Fibroblast of skin of back (primary cell): ENCODE data around the gene CFAP97D1.

Source experiments
- DNase-seq: peaks from one replicate; pipeline ENCODE4 v3.0.0-alpha.2; 2013

The CFAP97D1 gene

DNA sequence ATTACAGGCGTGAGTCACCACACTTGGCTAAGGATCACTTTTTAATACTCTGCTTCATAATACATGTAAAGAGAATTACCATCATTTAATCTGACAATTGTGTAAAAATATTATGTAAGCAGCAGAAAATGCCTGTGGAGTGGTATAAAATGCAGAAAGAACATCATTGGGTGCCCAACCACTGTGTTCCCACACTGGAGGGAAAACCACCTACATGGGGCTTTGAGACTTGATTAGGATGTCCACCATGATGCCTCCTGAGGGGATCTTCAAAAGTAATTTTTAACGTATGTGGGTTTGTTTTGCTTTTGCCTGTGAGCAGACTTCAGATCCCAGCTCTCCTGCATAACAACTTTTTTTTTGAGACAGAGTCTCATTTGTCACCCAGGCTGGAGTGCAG, 18.8 kb downstream of the CFAP97D1 start:
- DNase-seq = no peak

DNA sequence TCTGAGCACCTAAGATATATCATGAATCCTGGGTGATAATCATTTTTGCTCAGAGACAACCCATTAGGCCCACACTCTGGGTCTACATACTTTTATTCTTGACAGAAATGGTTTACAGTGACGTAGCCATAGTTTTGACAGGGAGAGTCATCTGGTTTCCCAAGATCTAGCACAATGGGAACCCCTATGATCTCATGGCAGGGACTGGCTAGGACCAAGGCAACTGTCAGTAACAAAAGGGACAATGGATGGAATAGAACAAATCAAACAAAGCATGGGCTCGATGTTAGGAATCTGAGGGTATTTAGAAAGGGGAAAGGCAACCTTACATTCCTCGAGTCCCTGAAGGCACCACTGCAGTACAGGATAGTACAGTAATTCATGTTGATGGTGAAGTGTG, 20.5 kb downstream of the CFAP97D1 start:
- no peak for DNase-seq

DNA sequence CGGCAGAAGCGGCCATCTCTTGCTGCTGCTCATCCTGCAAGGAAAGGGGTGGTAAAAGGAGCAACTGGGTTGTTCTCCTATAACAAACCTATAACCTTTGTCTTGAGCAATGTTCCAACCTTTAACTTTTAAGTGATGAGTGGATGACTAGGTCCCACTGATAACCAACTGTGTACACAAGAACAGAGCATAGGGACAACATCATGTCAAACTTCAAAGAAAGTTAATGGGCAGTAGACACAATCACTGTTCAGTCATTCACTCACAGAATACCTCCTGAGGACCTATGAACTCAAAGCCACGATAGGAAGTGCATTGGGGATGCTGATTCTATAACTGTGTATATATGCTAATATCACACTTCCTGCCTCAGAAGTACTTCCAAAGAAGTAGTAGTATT, 21.6 kb downstream of the CFAP97D1 start:
- no peak for DNase-seq

DNA sequence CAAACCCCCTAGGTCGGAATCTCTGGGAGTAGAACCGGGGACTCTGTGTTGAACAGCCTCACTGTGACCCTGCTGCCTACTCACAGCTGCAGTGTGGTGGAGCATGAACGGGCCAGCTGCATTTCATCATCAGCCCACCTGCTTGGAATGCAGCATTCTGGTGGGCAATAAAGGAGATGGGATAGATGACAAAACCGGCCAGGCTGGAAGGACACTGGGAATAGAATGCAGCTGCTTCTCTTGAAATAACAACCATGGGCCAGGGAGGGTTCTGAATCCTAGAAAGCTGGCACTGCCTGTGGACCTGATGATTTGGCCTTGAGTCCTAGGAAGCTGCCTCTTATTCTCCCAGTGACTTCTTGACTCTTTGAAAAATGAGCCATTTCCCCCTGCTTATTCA, 23.5 kb downstream of the CFAP97D1 start:
- DNase-seq = peak; percentile 14

DNA sequence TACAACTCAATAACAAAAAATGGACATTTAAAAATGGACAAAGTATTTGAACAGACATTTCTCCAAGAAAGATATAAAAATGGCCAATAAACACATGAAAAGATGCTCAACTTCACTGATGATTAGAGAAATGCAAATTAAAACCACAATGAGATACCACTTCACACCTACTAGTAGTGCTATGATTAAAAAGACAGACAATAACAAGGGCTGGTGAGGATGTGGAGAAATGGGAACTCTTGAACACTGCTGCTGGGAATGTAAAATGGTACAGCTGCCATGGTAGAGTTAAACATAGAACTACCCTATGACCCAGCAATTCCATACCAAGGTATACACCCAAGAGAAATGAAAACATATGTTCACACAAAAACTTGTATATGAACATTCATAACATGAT, 24.9 kb downstream of the CFAP97D1 start:
- no peak for DNase-seq

DNA sequence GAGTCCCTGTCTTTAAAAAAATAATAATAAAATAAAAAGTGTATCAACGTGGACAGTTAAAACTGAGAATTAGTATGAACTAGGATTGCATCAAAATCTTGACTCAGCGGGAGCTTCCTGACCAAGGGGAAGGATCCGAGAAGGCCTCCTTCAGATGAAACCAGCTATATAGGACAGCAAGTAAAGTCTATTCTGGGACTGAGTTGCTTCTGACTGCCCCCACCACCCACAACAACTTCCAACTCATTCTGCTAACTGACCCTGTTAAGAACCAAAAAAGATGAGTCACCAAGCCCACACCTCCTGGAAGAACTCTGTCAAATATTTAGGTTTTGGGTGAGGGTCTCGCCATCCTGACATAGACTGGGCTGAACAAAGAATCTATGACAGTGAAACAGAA, 27.8 kb downstream of the CFAP97D1 start:
- no peak for DNase-seq

DNA sequence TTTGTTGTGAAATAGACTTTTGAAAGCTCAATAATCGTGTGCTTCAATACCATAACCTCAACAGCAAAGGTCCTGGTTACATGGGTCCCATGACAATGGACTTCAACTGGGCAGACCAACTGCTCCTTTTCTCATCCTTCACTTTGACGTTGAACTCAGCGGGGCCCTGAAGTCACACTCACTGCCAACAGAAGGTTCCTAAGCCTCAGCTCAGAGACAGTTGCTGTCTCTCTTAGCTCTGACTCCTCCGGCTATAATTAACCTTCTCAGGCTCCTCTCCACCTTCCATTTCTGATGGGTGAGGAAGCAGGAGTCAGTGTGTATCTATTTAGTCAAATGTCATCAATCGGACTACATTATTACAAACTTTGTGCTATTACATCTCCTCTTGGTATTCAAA, 28.9 kb downstream of the CFAP97D1 start:
- DNase-seq = no peak

DNA sequence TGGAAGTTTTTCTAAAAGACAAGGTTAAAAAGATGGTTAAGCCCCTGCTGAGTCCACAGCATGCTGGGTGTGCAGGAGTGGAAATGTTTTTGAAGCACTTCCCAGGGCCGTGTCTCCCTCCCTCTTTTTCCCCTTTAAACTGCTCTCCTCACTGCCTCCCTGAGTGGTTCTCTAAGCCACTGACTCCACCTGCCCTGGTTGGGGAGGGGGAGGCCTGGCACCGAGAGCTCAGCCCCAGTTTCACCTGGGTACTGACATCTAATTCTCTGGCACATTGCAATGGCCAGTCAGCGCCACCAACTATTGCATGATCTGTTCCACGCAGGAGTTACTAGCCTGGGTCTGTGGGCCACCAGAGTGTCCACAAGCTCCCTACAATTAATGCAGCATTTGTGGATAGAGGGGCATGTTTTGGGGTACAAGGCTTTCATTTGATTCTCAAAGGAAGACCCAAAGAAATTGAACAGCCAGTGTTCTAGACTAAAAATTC, 30.0 kb downstream of the CFAP97D1 start:
- no peak for DNase-seq

DNA sequence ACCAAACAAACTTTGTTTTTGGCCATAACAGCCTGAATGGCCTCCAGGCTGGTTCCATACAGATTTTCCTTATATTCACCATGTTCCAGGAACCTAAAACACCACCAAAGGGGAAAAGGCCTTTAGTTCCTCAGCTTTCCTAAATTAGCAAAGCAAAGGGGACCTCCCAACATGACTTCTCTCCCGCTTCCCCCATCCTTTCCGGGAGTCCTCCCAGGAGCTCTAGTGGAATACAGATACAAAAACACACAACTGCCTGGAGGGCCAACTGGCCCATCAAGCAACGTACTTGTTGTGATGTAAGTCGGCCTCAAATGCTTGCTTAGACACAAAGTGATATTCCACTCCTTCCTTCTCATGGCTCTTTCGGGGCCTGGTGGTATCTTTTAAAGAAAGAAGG, 30.6 kb downstream of the CFAP97D1 start:
- DNase-seq = no peak

DNA sequence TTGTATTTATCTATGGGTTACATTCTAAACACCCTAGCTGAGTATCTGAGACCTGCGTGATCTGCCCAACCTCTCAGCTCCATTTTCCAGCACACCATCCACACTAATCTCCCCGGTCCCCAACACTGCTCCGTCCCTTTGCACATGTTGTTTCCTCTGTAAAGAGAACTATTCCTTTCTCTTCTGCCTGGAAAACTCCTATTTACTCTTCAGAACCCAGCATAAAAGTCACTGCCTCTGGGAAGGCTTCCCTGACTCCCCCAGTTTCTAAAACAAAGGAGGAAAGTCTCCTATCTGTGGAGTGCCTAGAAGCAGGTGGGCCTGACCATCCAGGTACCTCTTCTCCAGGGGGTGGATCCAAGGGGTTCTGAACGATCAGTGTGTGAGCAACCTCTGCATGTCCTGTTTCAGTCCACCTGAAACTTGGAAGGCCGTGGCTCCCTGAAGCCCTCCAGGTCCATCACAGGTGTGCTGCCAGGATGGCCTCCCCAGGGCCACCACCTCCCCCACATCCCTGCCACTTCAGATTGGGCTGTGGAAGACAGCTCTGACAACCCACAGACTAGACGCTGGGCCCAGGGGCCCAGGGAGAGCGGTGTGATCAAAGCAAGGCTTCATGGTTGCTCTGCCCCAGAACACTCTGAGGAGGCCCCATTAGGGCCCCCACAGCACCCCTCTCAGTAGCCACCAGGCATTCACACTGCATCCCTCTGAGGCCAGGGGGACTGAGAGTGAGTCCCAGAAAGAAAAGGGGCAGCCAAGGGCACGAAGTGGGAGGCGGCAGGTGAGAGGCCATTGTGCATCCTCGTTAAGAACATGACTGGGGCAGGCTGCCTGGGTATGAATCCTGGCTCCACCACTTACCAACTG, 32.4 kb downstream of the CFAP97D1 start:
- DNase-seq = no peak

DNA sequence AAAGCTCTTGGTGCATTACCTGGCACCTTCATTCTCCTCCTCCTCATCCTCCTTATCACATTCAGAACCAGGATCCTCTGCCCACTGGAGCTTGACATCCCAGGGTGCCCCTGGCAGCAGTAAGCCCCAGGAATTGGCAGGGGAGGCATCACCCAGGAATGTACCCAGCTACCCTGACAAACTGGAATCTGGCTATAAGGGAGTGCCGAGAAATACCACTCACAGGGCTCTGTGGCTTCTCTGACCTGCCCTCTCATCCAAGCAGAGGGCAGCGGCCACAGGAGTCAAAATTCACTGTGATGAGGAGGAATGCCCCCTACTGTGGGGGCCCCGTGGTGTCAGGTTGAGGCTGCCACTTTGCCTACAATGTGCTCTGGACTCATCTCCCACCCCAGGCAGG, 33.2 kb downstream of the CFAP97D1 start:
- DNase-seq = no peak

DNA sequence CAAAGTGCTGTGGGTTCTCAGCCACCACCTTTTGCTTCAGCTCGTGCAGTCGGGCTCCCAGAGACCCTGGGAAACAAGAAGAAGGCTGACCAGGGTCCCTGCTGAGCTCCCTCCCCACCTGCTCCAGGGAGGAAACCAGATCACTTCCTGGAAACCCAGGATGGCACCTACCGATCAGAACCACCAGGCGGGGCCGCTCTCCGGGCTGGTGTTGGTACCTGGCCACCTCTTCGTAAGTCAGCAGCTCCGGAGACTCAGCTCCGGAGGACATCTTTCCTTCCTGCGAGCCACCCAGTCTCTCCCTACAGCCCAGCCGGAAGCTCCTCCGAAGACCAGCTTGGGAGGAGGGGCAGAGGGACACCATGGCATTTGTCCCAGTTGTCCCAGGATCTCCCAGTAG, 33.8 kb downstream of the CFAP97D1 start:
- no peak for DNase-seq

DNA sequence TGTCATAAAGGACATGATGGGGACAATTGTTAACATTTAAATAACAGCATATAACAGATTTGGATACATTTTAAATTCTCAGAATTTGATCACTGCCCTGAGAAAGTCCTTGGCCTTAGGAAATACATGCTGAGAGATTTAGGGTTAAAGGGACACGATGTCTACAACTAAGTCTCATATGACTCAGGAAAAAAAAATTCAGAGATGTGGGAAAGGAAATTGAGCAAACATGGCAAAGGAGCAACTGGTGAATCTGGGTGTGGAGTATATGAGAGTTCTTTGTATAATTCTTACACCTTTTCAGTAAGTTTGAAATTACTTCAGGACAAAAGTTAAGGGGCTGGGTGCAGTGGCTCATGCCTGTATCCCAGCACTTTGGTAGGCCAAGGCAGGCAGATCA, 34.5 kb downstream of the CFAP97D1 start:
- DNase-seq = peak; percentile 81

DNA sequence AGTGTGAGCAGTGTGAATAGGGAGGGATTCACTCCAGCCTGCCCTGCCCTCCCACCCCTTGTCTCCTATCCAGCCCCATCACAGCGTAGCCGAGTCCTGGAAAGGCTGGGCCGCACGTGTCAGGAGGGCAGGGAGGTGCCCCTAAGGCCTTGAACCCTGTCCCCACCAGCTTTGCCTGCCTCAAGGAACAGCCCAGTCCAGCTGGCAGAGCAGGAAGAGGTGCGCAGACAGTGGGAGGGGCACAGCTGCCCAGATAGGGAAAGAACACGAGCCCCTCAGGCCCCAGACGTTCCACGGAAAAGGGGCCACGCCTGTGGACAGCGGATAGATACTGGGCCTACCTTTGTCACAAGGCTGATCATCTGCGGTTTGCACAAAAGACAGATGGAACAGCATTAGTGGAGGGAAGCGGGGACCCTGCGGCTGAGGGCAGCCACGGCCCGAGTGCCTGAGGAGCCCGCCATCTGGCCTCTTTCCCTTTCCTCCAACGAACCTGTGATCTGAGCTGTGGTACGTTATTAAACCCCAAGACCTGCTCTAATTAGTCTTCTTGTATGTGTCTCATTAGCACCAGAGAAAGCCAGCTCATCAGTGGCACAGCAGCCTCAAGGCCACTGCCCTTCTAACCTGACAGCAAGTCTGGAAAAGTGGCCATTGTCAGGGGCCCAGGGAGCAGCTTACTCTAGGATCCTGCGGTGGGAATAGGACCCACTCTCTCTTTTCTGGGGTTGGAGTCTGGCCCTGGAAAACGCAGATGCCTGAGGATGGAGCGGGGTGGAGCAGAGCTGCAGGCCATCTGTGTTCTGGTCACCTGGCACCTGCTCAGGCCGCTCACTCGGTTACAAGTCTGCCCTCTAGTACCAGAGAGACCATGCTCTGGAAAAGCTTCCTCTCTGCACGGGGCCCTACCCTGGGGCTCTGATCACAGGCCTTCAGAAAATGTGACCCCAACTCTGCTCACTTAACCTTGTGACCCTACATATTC, 36.4 kb downstream of the CFAP97D1 start:
- no peak for DNase-seq

DNA sequence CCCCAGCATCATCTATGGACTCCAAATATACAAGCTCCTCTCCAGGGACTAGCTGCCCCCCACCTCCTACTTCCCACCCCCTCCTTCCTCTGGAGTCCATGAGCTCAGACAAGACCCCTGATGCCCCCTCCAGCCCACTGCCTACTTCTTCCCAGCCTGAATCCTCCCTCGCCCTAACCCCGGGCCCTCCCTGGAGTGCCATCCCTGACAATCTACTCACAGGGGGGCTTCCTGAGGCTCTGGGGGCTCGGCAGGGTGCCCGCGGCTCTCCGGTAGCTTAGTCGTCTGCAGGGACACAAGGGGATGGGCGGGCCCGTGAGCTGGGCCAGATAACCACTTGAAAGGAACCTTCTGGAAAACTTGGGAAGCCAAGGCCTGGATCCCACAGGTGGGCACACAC, 37.6 kb downstream of the CFAP97D1 start:
- DNase-seq = no peak

DNA sequence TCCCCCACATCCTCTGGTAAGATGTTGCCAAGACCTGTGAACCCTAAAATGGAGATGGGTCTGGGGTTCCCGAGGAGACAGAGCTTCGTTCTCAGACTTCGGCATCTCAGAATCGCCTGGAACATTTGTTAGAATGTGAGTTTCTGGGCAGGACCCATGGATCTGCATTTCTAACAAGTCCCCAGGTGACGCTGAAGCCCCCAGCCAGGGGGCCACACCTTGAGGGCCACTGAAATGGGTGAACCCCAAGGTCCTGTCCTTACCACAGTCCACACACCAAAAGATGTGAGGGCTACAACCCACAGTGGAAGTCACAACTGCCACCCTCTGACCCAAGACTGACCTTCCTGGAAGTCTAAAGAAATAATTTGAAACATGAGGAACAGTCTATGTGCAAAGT, 38.7 kb downstream of the CFAP97D1 start:
- no peak for DNase-seq

DNA sequence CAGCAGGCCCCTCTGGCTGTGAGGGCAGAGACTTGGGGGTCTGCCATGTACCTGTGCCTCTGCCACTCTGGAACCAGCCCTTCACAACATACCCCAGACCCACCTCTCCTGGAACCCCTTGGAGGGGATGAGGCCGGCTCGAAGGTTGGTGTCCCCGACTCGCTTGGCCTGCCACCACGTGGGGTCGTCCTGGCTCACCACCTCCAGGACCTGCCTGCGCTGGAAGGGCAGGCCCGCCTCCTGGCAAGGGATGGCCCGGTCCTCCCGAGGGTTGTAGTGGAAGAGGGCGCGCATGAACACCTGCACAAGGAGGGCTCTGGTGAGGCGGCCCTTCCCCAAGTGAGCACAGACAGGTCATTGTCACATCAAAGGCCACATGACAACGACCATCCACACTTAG, 40.5 kb downstream of the CFAP97D1 start:
- no peak for DNase-seq

DNA sequence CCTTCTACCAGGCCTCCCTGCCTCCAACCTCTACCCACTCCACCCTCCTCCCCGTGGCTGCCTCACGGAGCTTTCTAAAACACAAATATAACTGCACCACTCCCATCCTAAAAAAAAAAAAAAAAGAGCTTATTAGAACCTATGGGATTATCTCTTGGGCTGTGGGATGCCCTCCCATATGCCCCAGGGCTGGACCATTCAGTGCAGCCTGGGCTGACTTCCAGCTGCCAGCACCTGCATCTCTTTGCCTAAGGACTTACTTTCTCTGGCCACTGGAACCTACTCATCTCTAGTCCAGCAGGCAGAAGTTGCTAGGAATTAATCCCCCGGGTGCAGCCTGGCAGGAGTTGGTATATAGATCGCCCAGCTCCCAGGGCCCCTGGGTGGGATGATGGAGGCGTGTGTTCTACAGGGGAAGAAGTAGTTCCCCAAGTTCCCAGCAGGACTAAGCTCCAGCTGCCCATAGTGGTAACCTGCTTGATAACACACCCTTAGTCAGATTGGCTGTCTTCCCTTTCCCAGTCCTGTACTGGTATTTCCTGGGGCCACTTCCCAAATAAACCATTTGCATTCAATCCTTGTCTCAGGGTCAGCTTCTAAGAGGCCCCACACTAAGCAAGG, 42.4 kb downstream of the CFAP97D1 start:
- DNase-seq = no peak

DNA sequence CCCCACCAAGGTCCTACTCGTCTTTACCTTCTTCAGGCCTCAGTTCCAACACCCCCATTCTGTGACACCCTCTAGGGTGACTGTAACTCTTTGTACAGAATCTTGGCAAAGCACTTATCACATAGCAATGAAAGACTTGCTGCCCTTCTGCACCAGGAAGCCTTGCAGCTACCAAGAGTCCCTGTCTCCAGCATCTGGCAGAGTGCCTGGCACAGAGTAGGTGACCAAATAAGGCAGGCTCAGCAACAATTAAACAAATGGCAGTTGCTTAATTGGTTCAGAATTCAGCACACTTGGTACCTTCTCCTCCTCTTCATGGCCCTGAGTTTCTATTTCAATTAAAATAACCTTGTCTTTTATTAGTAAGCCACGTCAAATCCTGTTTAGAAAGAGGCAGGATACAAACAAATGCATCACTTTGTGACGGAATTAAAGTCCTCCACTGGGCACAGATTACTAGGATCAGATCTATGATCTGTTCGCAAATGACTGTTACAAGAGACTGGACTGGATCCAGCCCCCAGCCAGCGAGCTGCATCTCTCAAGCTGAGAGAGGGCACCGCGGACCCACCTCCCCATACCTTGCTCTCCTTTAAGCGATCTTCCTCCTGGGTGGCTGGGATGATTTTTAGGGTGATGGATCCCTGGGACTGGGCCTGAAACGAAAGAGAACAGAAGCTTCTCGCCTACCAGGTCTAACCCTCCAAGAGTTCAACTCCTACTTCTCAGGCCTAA, 43.3 kb downstream of the CFAP97D1 start:
- no peak for DNase-seq

DNA sequence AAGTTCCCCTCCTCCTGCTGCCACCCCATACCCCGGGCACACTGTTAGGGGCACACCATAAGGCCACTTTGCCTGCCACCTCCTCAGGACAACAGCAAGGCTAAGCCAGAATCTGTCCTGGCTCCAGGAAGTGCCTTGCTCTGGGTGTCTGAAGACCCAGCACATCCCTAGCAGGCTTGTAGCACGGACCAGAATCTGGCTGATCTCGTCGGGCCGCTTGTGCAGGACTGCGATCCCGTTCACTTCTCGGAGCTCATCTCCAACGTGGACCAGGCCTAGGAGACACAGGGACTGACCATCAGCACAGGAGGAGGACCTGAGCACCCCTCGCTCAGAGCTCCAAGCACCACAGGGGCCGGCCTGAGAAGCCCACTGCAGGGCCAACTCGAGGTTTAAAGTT, 45.3 kb downstream of the CFAP97D1 start:
- no peak for DNase-seq

DNA sequence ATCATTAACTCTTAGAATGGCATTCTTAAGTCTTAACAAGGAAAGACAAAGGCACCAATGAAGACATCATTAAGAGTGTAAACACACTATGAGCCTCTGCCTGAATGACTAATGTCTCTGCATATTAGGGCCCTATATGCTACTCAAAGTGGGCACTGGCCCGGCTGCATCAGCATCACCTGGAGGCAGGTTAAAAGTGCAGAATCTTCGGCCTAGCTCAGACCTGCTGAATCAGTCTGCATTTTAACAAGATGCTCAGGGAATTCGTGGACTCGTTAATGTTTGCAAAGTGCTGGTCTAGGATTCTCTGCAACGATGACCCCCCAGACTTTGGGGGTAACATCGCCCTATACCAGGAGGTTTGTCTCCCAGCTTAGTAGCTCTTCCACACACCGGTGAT, 46.0 kb downstream of the CFAP97D1 start:
- no peak for DNase-seq

DNA sequence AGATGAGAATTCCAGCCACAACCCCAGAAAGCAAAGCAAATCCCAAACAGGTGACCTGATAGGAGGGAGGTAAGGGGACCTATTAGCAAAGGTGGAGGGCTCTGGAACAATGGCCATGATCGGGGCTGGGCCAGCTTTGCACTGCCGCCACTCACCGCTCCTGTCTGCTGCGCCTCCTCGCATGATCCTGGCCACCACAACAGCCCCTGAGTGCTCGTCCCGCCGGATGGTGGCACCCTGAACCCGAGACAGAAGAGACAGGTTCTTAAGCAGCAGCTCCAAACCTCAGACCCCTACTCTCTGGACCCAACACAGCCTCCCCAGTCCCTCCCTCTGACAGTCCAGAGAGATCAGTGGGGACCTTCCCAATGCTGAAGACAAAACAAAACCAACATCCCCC, 47.4 kb downstream of the CFAP97D1 start:
- no peak for DNase-seq
